ENCODE results near the gene PDLIM4.

Gene PDLIM4

GRCh38 chr5:132268769-132269551 lies 11.5 kb downstream of the PDLIM4 start:
- DNase-seq: peak; percentile 59

- DNase-seq: peak; percentile 43
These were observed 12.3 kb downstream of the PDLIM4 start for GRCh38 chr5:132269635-132270334.

GRCh38 chr5:132270335-132270665 lies 12.8 kb downstream of the PDLIM4 start:
- no peak for DNase-seq

- DNase-seq: peak; percentile 47
These were observed 13.2 kb downstream of the PDLIM4 start for GRCh38 chr5:132270706-132271105.

GRCh38 chr5:132271251-132272246 lies 14.1 kb downstream of the PDLIM4 start:
- peak; percentile 57 for DNase-seq

- DNase-seq: peak; percentile 91
These were observed 15.1 kb downstream of the PDLIM4 start for GRCh38 chr5:132272311-132273210.

GRCh38 chr5:132273631-132274030 lies 16.1 kb downstream of the PDLIM4 start:
- peak; percentile 17 for DNase-seq

GRCh38 chr5:132274050-132274792 lies 16.7 kb downstream of the PDLIM4 start:
- peak; percentile 46 for DNase-seq

GRCh38 chr5:132275367-132276220 lies 18.1 kb downstream of the PDLIM4 start:
- peak; percentile 40 for DNase-seq

GRCh38 chr5:132277256-132277655 lies 19.8 kb downstream of the PDLIM4 start:
- no peak for DNase-seq

GRCh38 chr5:132277971-132278853 lies 20.7 kb downstream of the PDLIM4 start:
- peak; percentile 79 for DNase-seq

GRCh38 chr5:132279801-132280200 lies 22.3 kb downstream of the PDLIM4 start:
- peak; percentile 47 for DNase-seq

GRCh38 chr5:132280371-132281240 lies 23.1 kb downstream of the PDLIM4 start:
- DNase-seq: peak; percentile 44

- DNase-seq: peak; percentile 39
These were observed 24.5 kb downstream of the PDLIM4 start for GRCh38 chr5:132281856-132282614.

- peak; percentile 67 for DNase-seq
These were observed 26.0 kb downstream of the PDLIM4 start for GRCh38 chr5:132283423-132284043.

- no peak for DNase-seq
These were observed 31.6 kb downstream of the PDLIM4 start for GRCh38 chr5:132289097-132289496.

GRCh38 chr5:132291026-132291425 lies 33.5 kb downstream of the PDLIM4 start:
- peak; percentile 27 for DNase-seq

Measured in islet precursor cell (in vitro differentiated cells).